Measurements from ENCODE around the gene FKBP8.
"Not testable (repeated sequence)": the region's sequence is repeated elsewhere in the genome, so short reads cannot be mapped to it uniquely, and the experiment has no call there.

Gene FKBP8

GRCh38 chr19:18559685-18560084 lies 16.3 kb upstream of the FKBP8 start:
- DNase-seq (ENCODE audit: low read depth in 4 of 4, low spot score in 1 of 4), result no peak

DNA sequence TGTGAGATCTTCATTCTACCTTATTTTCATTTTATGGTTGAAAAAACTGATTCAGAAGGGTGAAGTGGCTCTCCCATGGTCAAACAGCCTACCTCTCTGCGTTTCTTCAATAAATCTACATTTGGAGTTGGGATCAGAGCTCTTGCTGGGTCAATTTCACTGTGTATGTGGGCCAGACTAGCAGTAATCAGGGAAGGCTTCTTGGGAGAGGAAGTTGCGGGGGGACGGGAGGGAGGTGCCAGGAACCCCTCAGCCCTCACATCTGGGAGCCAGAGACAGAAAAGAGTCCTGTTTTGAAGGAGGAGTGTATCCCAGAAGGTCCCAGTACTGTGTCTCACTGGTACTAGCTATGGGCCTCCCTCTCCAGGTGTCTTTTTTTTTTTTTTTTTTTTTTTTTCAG lies 15.2 kb upstream of the FKBP8 start:
- no peak for DNase-seq (ENCODE audit: low read depth in 4 of 4, low spot score in 1 of 4)

- no peak for DNase-seq (ENCODE audit: low read depth in 4 of 4, low spot score in 1 of 4)
These were observed 14.8 kb upstream of the FKBP8 start for GRCh38 chr19:18558202-18558555.

DNA sequence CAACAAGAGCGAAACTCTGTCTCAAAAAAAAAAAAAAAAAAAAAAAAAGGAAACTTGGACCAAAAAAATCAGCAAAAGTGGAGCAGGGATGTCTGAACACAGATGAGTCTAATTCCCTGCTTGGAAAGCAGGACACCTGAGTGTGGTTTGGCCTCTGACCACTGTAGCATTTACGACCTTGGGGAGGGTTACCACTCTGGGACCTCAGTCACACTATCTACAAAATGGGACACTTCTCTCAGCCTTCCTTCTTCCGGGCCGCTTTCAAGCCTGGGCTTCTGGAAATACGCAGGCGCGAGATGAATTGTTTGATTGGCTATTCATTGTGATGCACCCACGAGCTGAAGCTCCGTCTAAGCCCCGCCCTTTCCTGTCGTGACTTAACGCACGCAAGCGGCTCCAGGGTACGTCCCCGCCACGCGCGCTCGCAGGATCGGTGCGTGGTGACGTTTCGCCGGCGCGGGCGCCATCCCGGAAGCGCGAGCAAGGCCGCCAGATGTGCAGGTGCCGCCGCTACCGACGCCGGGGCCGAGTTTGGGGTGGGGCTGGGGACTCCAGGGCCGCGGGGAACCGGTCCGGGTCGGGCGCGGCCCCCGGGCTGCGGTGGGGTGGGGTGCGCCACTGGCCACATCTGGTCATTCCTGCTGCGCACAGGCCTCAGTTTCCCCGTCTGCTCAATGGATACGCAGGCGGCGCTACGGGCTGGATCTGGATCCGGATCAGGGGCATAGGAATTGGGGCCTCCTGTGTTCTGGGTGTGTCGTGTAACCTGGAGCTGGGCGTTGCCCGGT lies 14.2 kb upstream of the FKBP8 start, which contains the start of gene KXD1:
Gene KXD1 (plus strand): TSS at position 460 of the 791 bp plus-strand sequence. CDS start 4,187 bp downstream, outside the sequence.
- peak; percentile 91 to 98 (median 96) for DNase-seq (ENCODE audit: low read depth in 4 of 4, low spot score in 1 of 4)

GRCh38 chr19:18551631-18552030 lies 8.3 kb upstream of the FKBP8 start:
- no peak for DNase-seq (ENCODE audit: low read depth in 4 of 4, low spot score in 1 of 4)

- DNase-seq (ENCODE audit: low read depth in 4 of 4, low spot score in 1 of 4), result peak; percentile 55 to 75 (median 58)
These were observed 572 bp upstream of the FKBP8 start for GRCh38 chr19:18543814-18544475.

- no peak for DNase-seq (ENCODE audit: low read depth in 4 of 4, low spot score in 1 of 4)
These were observed 1.1 kb downstream of the FKBP8 start for GRCh38 chr19:18541992-18542940.

GRCh38 chr19:18541258-18541991 lies 1.9 kb downstream of the FKBP8 start:
- no peak for DNase-seq (ENCODE audit: low read depth in 4 of 4, low spot score in 1 of 4)

DNA sequence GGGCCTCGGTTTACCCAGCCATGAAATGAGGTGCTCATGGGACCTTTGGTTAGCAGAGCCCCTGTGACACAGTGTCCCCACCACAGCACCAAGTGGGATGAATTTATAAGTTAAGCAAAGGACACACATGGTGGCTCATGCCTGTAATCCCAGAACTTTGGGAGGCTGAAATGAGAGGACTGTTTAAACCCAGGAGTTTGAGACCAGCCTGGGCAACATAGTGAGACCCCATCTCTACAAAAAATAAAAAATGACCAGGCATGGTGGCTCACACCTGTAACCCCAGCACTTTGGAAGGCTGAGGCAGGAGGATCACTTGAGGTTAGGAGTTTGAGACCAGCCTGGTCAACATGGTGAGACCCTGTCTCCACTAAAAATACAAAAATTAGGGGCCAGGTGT lies 3.2 kb downstream of the FKBP8 start:
- DNase-seq (ENCODE audit: low read depth in 4 of 4, low spot score in 1 of 4), result not testable (repeated sequence)

DNA sequence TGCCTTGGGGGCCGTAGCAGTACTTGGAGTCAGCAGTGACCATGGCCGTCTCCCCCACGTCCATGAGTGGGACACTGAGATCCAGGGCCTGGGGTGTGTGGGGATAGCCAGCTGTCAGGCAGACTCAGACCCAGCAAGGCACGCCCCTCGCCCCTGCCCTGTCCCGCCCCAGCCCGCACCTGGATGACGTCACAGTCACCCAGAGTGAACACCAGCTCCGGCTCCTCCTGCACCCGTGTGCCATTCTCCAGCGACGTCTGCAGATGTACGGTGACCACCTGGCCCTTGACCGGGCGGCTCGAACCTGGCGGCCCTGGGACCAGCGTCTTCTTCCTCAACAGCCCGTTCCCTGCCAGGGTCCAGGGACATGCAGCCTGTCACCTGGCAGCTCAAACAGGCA lies 4.0 kb downstream of the FKBP8 start:
- no peak for DNase-seq (ENCODE audit: low read depth in 4 of 4, low spot score in 1 of 4)

- no peak for DNase-seq (ENCODE audit: low read depth in 4 of 4, low spot score in 1 of 4)
These were observed 5.3 kb downstream of the FKBP8 start for GRCh38 chr19:18538115-18538514.

DNA sequence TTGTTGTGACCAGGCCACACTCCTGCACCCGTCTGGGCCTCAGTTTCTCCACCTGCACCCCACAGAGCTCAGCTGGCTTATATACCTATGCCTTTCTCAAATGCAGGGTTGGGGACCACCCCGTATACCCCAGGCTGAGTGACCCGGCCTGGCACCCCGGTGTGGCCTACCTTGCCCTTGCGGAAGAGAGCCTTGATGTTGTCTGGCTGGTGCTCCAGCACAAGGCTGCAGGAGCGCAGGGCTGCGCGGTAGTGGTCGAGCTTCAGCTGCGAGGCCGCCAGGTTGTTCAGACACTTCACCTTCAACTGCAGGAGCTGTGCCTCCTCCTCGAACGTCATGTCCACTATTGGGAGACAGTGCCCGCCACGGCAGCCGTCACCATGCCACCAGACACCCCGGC lies 5.9 kb downstream of the FKBP8 start:
- no peak for DNase-seq (ENCODE audit: low read depth in 4 of 4, low spot score in 1 of 4)

GRCh38 chr19:18536475-18536874 lies 6.9 kb downstream of the FKBP8 start:
- DNase-seq (ENCODE audit: low read depth in 4 of 4, low spot score in 1 of 4), result no peak

DNA sequence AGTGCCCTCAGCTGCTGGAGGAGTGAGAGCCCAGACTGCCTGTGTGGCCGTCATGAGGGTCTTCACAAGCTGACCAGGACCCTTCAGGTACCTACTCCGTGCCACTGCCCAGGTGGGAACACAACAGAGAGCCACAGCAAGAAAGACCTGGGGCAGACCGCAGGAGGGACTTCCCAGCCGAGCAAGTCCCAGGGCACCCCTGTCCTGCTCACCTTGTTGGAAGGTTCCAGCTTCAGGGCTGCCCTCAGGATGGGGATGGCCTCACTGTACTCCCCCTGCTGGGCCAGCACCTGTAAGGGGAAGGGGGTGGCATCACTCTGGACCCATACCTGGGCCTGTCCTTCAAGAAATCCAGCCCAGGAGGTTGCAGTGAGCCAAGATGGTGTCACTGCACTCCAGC lies 10.3 kb downstream of the FKBP8 start:
- no peak for DNase-seq (ENCODE audit: low read depth in 4 of 4, low spot score in 1 of 4)

GRCh38 chr19:18532168-18532890 lies 11.0 kb downstream of the FKBP8 start:
- no peak for DNase-seq (ENCODE audit: low read depth in 4 of 4, low spot score in 1 of 4)

- DNase-seq (ENCODE audit: low read depth in 4 of 4, low spot score in 1 of 4), result no peak
These were observed 11.9 kb downstream of the FKBP8 start for GRCh38 chr19:18531485-18531884.

GRCh38 chr19:18529782-18530181 lies 13.6 kb downstream of the FKBP8 start:
- no peak for DNase-seq (ENCODE audit: low read depth in 4 of 4, low spot score in 1 of 4)

DNA sequence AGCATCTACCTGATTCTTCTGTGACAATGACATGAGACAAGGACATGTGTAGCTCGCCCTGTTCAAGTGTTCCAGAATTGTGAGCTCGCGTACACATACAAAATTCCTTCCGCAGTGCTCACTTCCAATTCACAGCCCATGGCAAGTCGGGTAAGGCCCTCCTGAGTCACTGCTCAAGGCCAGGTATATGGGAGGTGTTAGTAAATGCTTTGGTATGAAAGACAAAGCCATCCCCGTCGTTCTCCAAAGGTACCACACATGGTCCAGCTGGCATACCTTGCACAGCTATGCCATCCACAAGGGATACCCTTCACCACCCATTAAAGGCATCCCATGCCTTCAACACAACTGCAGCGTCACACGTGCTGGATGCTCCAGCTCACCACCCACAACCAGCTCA lies 17.1 kb downstream of the FKBP8 start:
- DNase-seq (ENCODE audit: low read depth in 4 of 4, low spot score in 1 of 4), result no peak

GRCh38 chr19:18523841-18524240 lies 19.5 kb downstream of the FKBP8 start:
- DNase-seq (ENCODE audit: low read depth in 4 of 4, low spot score in 1 of 4), result no peak

DNA sequence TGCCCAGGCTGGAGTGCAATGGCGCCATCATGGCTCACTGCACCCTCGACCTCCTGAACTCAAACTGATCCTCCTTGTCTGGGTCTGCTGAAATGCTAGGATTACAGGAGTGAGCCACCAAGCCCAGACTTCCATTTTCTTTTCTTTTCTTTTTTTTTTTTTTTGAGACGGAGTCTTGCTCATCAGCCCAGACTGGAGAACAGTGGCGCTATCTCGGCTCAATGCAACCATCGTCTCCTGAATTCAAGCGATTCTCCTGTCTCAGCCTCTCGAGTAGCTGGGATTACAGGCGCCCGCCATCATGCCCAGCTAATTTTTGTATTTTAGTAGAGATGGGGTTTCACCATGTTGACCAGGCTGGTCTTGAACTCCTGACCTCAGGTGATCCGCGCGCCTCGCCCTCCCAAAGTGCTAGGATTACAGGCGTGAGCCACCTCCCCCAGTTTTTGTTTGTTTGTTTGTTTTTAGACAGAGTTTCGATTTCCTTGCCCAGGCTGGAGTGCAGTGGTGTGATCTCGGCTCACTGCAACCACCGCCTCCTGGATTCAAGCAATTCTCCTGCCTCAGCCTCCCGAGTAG lies 20.4 kb downstream of the FKBP8 start:
- DNase-seq (ENCODE audit: low read depth in 4 of 4, low spot score in 1 of 4), result not testable (repeated sequence)

All from stimulated activated CD4-positive, alpha-beta T cell treated with anti-CD3 and anti-CD28 coated beads, Interleukin-1b, Interleukin-23, amount 100 ng/mL, for 24 hours (primary cell).